ENCODE measurements around the gene CD69. TPM values are rescaled to one million over a fixed set of nuclear protein-coding genes. Genes with fewer than 3 reads are reported as not detected.

The CD69 gene
- total RNA-seq, 1 experiment from 2014 or later: not detected

DNA sequence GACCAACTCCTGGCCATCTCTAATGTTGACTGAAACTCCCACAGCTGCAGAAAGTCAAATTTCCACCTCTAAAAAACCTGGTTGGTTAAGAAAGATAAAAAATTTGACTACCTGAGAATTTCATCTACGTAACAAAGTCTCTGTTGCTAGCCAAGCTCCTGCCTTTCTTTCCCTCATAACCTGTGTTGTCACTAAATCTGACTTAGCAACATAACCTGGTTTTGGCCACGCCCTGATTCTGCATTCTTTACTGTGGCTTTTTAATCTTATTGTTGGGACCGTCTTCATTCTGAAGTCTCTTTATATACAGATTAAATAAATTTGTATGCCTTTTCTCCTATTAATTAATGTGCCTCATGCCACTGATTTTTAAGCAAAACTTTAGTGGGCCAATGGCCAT lies 16.1 kb upstream of the CD69 start:
- Mint-ChIP-seq H3K4me3 (no peak overlapping the region), H3K27me3 (ENCODE audit: low read depth) (no peaks in the 10 kb centered on the region), H3K4me1 (peaks cover 25 to 38% of the 10 kb centered on the region in 2 experiments), H3K9me3 (no peaks in the 10 kb centered on the region; a peak in 1 of 5 replicates), H3K36me3 (ENCODE audit: insufficient read depth in 1 of 3, low read depth in 3 of 3) (peaks cover 0 to 1% (median 0%) of the 10 kb centered on the region in 3 experiments; a peak in 2 of 7 replicates), H3K27ac (peak overlapping the region in 2 of 3 experiments; percentile 2 to 82; a peak in 2 of 7 replicates)
- no CpG with 5 or more reads among the region's 3 CpGs for WGBS (ENCODE audit: extremely low coverage, insufficient read length, low lambda C conversion rate)
- H3K79me2 ChIP-seq (ENCODE audit: insufficient read depth, low read length): no peaks in the 10 kb centered on the region
- H4K20me1 ChIP-seq (ENCODE audit: control insufficient read depth, insufficient read depth, insufficient read length): no peaks in the 10 kb centered on the region
- H3K4ac ChIP-seq (ENCODE audit: low read depth, low read length): no peak overlapping the region
- no peak overlapping the region for H3T11ph ChIP-seq (ENCODE audit: low read length)
- no peak overlapping the region for H2BK20ac ChIP-seq (ENCODE audit: low read depth, low read length, poor library complexity, severe bottlenecking)
- no peak overlapping the region for H2BK120ac ChIP-seq (ENCODE audit: low read depth, low read length, poor library complexity, severe bottlenecking)
- H4K5ac ChIP-seq (ENCODE audit: insufficient read length, low read depth, low read length): no peak overlapping the region
- no peak overlapping the region for H3K9ac ChIP-seq (ENCODE audit: extremely low read depth, insufficient read length, low read length)
- no peak overlapping the region for H3K23ac ChIP-seq (ENCODE audit: insufficient read length, low read depth, low read length)
- no peaks in the 10 kb centered on the region for H3K27me3 ChIP-seq (ENCODE audit: insufficient read depth, low read length)
- DNase-seq: no peak
- no peak overlapping the region for H2AK5ac ChIP-seq (ENCODE audit: insufficient read length, low read length)
- H3K56ac ChIP-seq (ENCODE audit: insufficient read length, low read depth, low read length): no peak overlapping the region
- H2BK5ac ChIP-seq (ENCODE audit: insufficient read length, low read length): no peak overlapping the region
- no peaks in the 10 kb centered on the region for H3K9me3 ChIP-seq (ENCODE audit: control insufficient read depth, low read depth, low read length)
- no peaks in the 10 kb centered on the region for H3K79me1 ChIP-seq (ENCODE audit: insufficient read depth, low read depth, low read length, poor library complexity, severe bottlenecking)
- TF ChIP-seq CTCF (conservative IDR thresholded peaks at IDR 0.05): no peak
- H3K4me1 ChIP-seq (ENCODE audit: insufficient read depth, low read length): peaks cover 2% of the 10 kb centered on the region; the same call in 1 of the 2 replicates
- peak overlapping the region; percentile 36 for H3K27ac ChIP-seq (ENCODE audit: insufficient read length, low read depth, low read length)
- H3K18ac ChIP-seq (ENCODE audit: insufficient read length, low read depth, low read length): no peak overlapping the region
- no peak overlapping the region for H2BK12ac ChIP-seq (ENCODE audit: insufficient read length, low read depth, low read length)
- H4K91ac ChIP-seq (ENCODE audit: insufficient read length, low read depth, low read length): no peak overlapping the region
- H2AFZ ChIP-seq (ENCODE audit: low read length): no peak overlapping the region
- H4K8ac ChIP-seq (replicated peaks; ENCODE audit: insufficient read length, low read depth, low read length): no peak overlapping the region
- H3K4me2 ChIP-seq (ENCODE audit: insufficient read depth, insufficient read length, low read length): no peak overlapping the region
- no peak overlapping the region for H3K14ac ChIP-seq (ENCODE audit: insufficient read depth, low read length)
- H2BK15ac ChIP-seq (ENCODE audit: low read depth, low read length): no peak overlapping the region
- H3K23me2 ChIP-seq (ENCODE audit: insufficient read length, low read depth, low read length, poor library complexity, severe bottlenecking): no peaks in the 10 kb centered on the region

Data from H9 (cell line).